ENCODE results near the gene C1D.

C1D gene

DNA sequence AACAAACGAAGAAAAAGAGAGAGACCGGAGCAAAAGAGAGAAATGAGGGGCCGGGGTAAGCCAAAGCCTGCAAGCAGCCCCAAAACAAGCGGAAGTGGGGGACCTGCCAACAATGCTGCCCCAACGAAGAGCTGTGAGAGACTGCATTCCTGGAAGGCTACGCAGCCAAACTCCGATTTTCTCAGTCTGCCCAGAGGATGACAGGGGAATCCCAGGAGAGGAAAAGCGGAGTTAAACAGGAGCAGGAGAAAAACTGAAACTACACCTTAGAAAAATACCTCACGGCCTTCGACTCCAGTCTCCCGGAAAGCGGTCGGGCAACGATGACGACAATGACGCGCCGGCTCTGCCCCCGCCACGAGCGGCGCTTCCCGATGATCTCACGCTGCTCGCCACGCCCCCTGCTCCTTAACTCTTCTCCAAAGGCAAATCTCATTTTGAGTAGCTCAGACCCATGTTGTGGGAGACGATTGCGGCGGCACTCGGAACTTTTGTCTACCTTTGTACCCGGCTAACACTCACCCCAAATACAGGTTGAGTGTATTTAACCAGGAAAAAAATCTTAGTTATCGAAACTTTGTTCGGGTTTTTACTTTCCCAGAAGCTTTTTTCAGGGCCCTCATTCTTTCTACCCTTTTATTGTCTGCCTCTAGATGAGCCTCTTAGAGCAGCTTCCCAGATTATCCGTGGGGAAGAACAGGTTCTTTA, at the start of gene C1D:
C1D (minus strand) TSS at position 325 of the 708 bp plus-strand sequence. CDS start 15,694 bp downstream, outside the sequence.
- TF ChIP-seq, protein P1, sequence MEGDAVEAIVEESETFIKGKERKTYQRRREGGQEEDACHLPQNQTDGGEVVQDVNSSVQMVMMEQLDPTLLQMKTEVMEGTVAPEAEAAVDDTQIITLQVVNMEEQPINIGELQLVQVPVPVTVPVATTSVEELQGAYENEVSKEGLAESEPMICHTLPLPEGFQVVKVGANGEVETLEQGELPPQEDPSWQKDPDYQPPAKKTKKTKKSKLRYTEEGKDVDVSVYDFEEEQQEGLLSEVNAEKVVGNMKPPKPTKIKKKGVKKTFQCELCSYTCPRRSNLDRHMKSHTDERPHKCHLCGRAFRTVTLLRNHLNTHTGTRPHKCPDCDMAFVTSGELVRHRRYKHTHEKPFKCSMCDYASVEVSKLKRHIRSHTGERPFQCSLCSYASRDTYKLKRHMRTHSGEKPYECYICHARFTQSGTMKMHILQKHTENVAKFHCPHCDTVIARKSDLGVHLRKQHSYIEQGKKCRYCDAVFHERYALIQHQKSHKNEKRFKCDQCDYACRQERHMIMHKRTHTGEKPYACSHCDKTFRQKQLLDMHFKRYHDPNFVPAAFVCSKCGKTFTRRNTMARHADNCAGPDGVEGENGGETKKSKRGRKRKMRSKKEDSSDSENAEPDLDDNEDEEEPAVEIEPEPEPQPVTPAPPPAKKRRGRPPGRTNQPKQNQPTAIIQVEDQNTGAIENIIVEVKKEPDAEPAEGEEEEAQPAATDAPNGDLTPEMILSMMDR (IDR thresholded peaks at IDR 0.05): no peak
- H3K4me2 ChIP-seq (ENCODE audit: low read length): peak within 1 kb of the TSS; percentile 95
- peaks cover 10% of the 10 kb centered on the region for H3K4me1 ChIP-seq
- H3K9ac ChIP-seq: peak within 1 kb of the TSS; percentile 59
- H3K4me3 ChIP-seq (ENCODE audit: low read depth, low read length): peak within 1 kb of the TSS; percentile 97
- H2AFZ ChIP-seq: peak within 1 kb of the TSS; percentile 79
- H3K27ac ChIP-seq: peak within 1 kb of the TSS; percentile 66
- no peaks in the 10 kb centered on the region for H3K9me3 ChIP-seq (ENCODE audit: control insufficient read depth, low read length)
- H3K36me3 ChIP-seq (ENCODE audit: control insufficient read depth, insufficient read depth, low read length): no peaks in the 10 kb centered on the region
- H3K79me2 ChIP-seq: peaks cover 39% of the 10 kb centered on the region
- H3K27me3 ChIP-seq (ENCODE audit: control insufficient read depth, insufficient read depth, low read length): no peaks in the 10 kb centered on the region

DNA sequence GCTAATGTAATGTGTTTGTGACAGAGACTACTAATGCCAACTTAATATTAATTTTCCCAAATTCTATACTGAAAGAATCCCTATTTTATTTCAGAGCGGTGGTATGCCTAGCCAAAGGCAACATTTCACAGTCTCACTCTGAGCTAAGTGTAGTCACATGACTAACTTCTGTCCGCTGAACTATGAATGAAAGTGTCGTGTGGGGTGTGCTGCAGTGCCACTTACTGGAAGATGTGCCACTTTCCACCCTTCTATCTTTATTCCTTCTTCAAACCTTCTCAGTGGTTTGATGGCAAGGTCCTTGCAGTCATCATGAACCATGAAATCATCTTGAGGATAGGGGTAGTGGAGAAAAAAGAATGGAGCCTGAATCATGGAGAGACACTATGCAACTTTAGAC, 47.3 kb upstream of the C1D start:
- Histone ChIP-seq H3K27me3 (ENCODE audit: control insufficient read depth, insufficient read depth, low read length) (no peaks in the 10 kb centered on the region), H3K9ac (no peak overlapping the region), H3K4me1 (no peaks in the 10 kb centered on the region), H3K79me2 (no peaks in the 10 kb centered on the region), H2AFZ (no peak overlapping the region), H3K4me2 (ENCODE audit: low read length) (no peak overlapping the region), H3K36me3 (ENCODE audit: control insufficient read depth, insufficient read depth, low read length) (no peaks in the 10 kb centered on the region), H3K9me3 (ENCODE audit: control insufficient read depth, low read length) (no peaks in the 10 kb centered on the region), H3K4me3 (ENCODE audit: low read depth, low read length) (no peak overlapping the region), H3K27ac (no peak overlapping the region)
- TF ChIP-seq, protein P1 (IDR thresholded peaks at IDR 0.05): no peak

DNA sequence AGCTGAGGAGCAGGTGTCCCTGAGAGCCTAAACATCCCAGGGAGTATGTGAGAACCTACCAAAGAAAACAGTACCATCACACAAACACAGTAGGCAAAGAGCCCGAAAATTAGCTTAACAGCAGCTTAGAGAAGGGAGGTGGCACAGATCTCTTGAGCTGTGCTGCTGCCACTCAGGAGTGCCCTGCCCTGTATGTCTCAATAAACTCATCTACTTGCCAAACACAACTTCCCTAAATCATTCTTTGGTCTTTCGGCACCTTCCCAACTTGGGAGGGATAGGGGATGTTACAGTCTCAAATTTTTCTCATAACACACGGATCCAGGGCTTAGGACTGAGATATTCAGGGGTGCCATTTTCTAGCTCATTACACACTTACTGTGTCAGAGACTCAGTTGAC, 45.3 kb upstream of the C1D start:
- Histone ChIP-seq H3K9ac (no peak overlapping the region), H3K27ac (no peak overlapping the region), H3K27me3 (ENCODE audit: control insufficient read depth, insufficient read depth, low read length) (no peaks in the 10 kb centered on the region), H2AFZ (no peak overlapping the region), H3K36me3 (ENCODE audit: control insufficient read depth, insufficient read depth, low read length) (no peaks in the 10 kb centered on the region), H3K4me3 (ENCODE audit: low read depth, low read length) (no peak overlapping the region), H3K4me2 (ENCODE audit: low read length) (no peak overlapping the region), H3K4me1 (no peaks in the 10 kb centered on the region), H3K9me3 (ENCODE audit: control insufficient read depth, low read length) (no peaks in the 10 kb centered on the region), H3K79me2 (no peaks in the 10 kb centered on the region)
- TF ChIP-seq, protein P1 (IDR thresholded peaks at IDR 0.05): no peak

GRCh38 chr2:68107475-68107874, 44.7 kb upstream of the C1D start:
- H3K9ac ChIP-seq: no peak overlapping the region
- H3K27ac ChIP-seq: no peak overlapping the region
- no peaks in the 10 kb centered on the region for H3K36me3 ChIP-seq (ENCODE audit: control insufficient read depth, insufficient read depth, low read length)
- H3K27me3 ChIP-seq (ENCODE audit: control insufficient read depth, insufficient read depth, low read length): no peaks in the 10 kb centered on the region
- no peaks in the 10 kb centered on the region for H3K79me2 ChIP-seq
- H3K4me1 ChIP-seq: no peaks in the 10 kb centered on the region
- no peak overlapping the region for H2AFZ ChIP-seq
- H3K4me2 ChIP-seq (ENCODE audit: low read length): no peak overlapping the region
- H3K9me3 ChIP-seq (ENCODE audit: control insufficient read depth, low read length): no peaks in the 10 kb centered on the region
- no peak overlapping the region for H3K4me3 ChIP-seq (ENCODE audit: low read depth, low read length)
- TF ChIP-seq, protein P1 (IDR thresholded peaks at IDR 0.05): no peak
